ENCODE data around the gene AFF3. TPM values are rescaled to one million over a fixed set of nuclear protein-coding genes. Genes with fewer than 3 reads are reported as not detected.

The AFF3 gene
- total and polyA plus RNA-seq, 10 of the 15 experiments (the other 5 are each of a cell fraction or from before 2014, with no cell fraction given) = 0.26 to 5.5 (median 3.0) TPM

DNA sequence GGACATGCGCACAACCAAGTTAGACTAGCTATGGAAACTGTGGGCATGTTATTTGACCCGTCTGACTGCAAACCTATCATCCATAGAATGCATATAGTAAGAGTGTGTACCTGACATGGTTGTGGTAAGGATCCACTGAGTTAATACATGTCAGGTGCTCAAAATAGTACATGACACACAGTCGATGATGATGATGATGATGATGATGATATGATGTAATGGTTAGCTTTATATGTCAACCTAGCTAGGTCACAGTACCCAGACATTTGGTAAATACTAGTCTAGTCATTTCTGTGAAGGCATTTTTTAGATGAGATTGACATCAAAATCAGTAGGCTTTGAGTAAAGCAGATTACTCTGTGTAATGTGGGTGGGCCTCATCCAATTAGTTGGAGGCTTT, 204.1 kb downstream of the AFF3 start (continued):
- no peak for TF ChIP-seq ZSCAN29 (IDR thresholded peaks at IDR 0.05)

DNA sequence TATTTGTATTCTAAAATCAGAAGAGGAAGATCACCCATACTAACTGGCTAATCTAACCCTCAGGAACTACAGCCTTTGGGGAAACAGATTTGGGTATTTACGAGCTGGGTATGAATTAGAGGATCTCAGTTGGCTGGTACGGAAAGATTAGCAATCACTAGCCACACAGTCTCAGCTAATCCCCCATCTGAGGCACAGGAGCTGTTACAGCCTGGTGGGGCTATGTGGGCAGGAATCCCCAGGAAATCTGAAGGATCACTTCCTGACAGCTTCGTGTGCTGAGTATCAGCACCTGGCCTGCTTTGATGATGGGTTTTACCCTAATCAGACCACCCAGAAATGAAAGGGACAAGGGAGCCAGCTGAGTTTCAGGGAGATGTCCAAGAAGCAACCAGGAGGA, 206.3 kb downstream of the AFF3 start:
- CTCF ChIA-PET = no interaction called here
- DNase-seq (ENCODE audit: low read depth, low spot score) = no peak
- POLR2A ChIA-PET = no interaction called here
- no peak overlapping the region for H3K27ac ChIP-seq (ENCODE audit: control insufficient read depth, insufficient read depth)
- H3K36me3 ChIP-seq (ENCODE audit: control insufficient read depth in 2 of 2, insufficient read depth in 2 of 2, low read length in 1 of 2) = no peaks in the 10 kb centered on the region
- no peaks in the 10 kb centered on the region for H3K9me3 ChIP-seq (replicated peaks; ENCODE audit: control insufficient read depth, insufficient read depth, low read length)
- FAIRE-seq = no peak
- no peak overlapping the region for H3K4me3 ChIP-seq
- H3K79me2 ChIP-seq (ENCODE audit: control insufficient read depth, insufficient read depth, low read length) = no peaks in the 10 kb centered on the region
- no peak for ATAC-seq
- WGBS (ENCODE audit: insufficient coverage, insufficient replicate concordance, low lambda C conversion rate, missing lambda C conversion rate) = 18% methylated on average over 3 of the region's 3 CpGs
- intact Hi-C loops (cut with micrococcal nuclease; ENCODE audit: unreplicated experiment) = no loop called here
- SMC1A ChIA-PET (ENCODE audit: uncharacterized antibody, unreplicated experiment) = no interaction called here
- H3K4me1 ChIP-seq (ENCODE audit: control insufficient read depth, insufficient read depth, low read length) = no peaks in the 10 kb centered on the region
- no peak overlapping the region for H3K4me2 ChIP-seq (ENCODE audit: control insufficient read depth, insufficient read depth)
- H4K20me1 ChIP-seq (ENCODE audit: control insufficient read depth, insufficient read depth) = no peaks in the 10 kb centered on the region
- no TSS peak for BruUV-seq (replicated peaks)
- RAD21 ChIA-PET (ENCODE audit: unreplicated experiment) = no interaction called here
- no peak overlapping the region for H2AFZ ChIP-seq (ENCODE audit: control insufficient read depth, low read depth, low read length)
- in situ Hi-C loops (cut with MboI) = no loop called here
- TF ChIP-seq SUPT20H (IDR thresholded peaks at IDR 0.05; ENCODE audit: borderline replicate concordance, control insufficient read depth, low read depth, low read length) (no peak), MYB (IDR thresholded peaks at IDR 0.05; ENCODE audit: borderline replicate concordance, low read depth, low read length) (no peak)
- TF ChIP-seq, protein P1, sequence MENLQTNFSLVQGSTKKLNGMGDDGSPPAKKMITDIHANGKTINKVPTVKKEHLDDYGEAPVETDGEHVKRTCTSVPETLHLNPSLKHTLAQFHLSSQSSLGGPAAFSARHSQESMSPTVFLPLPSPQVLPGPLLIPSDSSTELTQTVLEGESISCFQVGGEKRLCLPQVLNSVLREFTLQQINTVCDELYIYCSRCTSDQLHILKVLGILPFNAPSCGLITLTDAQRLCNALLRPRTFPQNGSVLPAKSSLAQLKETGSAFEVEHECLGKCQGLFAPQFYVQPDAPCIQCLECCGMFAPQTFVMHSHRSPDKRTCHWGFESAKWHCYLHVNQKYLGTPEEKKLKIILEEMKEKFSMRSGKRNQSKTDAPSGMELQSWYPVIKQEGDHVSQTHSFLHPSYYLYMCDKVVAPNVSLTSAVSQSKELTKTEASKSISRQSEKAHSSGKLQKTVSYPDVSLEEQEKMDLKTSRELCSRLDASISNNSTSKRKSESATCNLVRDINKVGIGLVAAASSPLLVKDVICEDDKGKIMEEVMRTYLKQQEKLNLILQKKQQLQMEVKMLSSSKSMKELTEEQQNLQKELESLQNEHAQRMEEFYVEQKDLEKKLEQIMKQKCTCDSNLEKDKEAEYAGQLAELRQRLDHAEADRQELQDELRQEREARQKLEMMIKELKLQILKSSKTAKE (IDR thresholded peaks at IDR 0.05; ENCODE audit: low read depth, poor library complexity, severe bottlenecking) = no peak
- TF ChIP-seq, protein P2, sequence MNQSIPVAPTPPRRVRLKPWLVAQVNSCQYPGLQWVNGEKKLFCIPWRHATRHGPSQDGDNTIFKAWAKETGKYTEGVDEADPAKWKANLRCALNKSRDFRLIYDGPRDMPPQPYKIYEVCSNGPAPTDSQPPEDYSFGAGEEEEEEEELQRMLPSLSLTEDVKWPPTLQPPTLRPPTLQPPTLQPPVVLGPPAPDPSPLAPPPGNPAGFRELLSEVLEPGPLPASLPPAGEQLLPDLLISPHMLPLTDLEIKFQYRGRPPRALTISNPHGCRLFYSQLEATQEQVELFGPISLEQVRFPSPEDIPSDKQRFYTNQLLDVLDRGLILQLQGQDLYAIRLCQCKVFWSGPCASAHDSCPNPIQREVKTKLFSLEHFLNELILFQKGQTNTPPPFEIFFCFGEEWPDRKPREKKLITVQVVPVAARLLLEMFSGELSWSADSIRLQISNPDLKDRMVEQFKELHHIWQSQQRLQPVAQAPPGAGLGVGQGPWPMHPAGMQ (IDR thresholded peaks at IDR 0.05; ENCODE audit: borderline replicate concordance) = no peak
- no peak overlapping the region for H3K9ac ChIP-seq (ENCODE audit: control insufficient read depth, insufficient read depth, low read length)
- H3K27me3 ChIP-seq (replicated peaks in 1 of 2; ENCODE audit: control insufficient read depth in 2 of 2, insufficient read depth in 2 of 2, low read length in 1 of 2) = peaks cover 0 to 3% of the 10 kb centered on the region in 2 experiments; a peak in 1 of 4 replicates

Data from GM12878 (cell line).